ENCODE results near the gene VEGFC.

Gene VEGFC

GRCh38 chr4:176718881-176719280 lies 73.8 kb downstream of the VEGFC start:
- FAIRE-seq (no peak), DNase-seq (ENCODE audit: insufficient read length, low spot score) (no peak)

- FAIRE-seq = no peak
Observed at GRCh38 chr4:176717237-176717636, 75.5 kb downstream of the VEGFC start.

GRCh38 chr4:176709417-176709816 lies 83.3 kb downstream of the VEGFC start:
- FAIRE-seq = peak; percentile 69
- no peak for DNase-seq (ENCODE audit: insufficient read length, low spot score)

More at GRCh38 chr4:176717237-176717636, 75.5 kb downstream of the VEGFC start:
- DNase-seq (ENCODE audit: insufficient read length, low spot score) = no peak

GRCh38 chr4:176708771-176709311 lies 83.9 kb downstream of the VEGFC start:
- DNase-seq (ENCODE audit: insufficient read length, low spot score) (no peak), FAIRE-seq (no peak)

- DNase-seq (ENCODE audit: insufficient read length, low spot score) = no peak
Observed at GRCh38 chr4:176690716-176691115, 102.0 kb downstream of the VEGFC start.

GRCh38 chr4:176680668-176681180 lies 112.0 kb downstream of the VEGFC start:
- FAIRE-seq = no peak
- no peak for DNase-seq (ENCODE audit: insufficient read length, low spot score)

More at GRCh38 chr4:176690716-176691115, 102.0 kb downstream of the VEGFC start:
- FAIRE-seq = no peak

GRCh38 chr4:176676901-176677300 lies 115.8 kb downstream of the VEGFC start:
- FAIRE-seq (no peak), DNase-seq (ENCODE audit: insufficient read length, low spot score) (no peak)

- DNase-seq (ENCODE audit: insufficient read length, low spot score) = no peak
- FAIRE-seq = no peak
Observed at GRCh38 chr4:176675810-176676209, 116.9 kb downstream of the VEGFC start.

- DNase-seq (ENCODE audit: insufficient read length, low spot score) (no peak), FAIRE-seq (no peak)
Observed at GRCh38 chr4:176671532-176671931, 121.2 kb downstream of the VEGFC start.

GRCh38 chr4:176668324-176668723 lies 124.4 kb downstream of the VEGFC start:
- FAIRE-seq (no peak), DNase-seq (ENCODE audit: insufficient read length, low spot score) (no peak)

- FAIRE-seq (no peak), DNase-seq (ENCODE audit: insufficient read length, low spot score) (no peak)
Observed at GRCh38 chr4:176664964-176665363, 127.8 kb downstream of the VEGFC start.

GRCh38 chr4:176660561-176660960 lies 132.2 kb downstream of the VEGFC start:
- FAIRE-seq (no peak), DNase-seq (ENCODE audit: insufficient read length, low spot score) (peak; percentile 32)

GRCh38 chr4:176656108-176656507 lies 136.6 kb downstream of the VEGFC start:
- FAIRE-seq (no peak), DNase-seq (ENCODE audit: insufficient read length, low spot score) (no peak)

GRCh38 chr4:176654565-176655216 lies 138.0 kb downstream of the VEGFC start:
- FAIRE-seq (no peak), DNase-seq (ENCODE audit: insufficient read length, low spot score) (no peak)

GRCh38 chr4:176653401-176654220 lies 139.1 kb downstream of the VEGFC start:
- FAIRE-seq = no peak
- DNase-seq (ENCODE audit: insufficient read length, low spot score) = no peak

- FAIRE-seq (no peak), DNase-seq (ENCODE audit: insufficient read length, low spot score) (no peak)
Observed at GRCh38 chr4:176646311-176646710, 146.4 kb downstream of the VEGFC start.

- FAIRE-seq (no peak), DNase-seq (ENCODE audit: insufficient read length, low spot score) (no peak)
Observed at GRCh38 chr4:176645246-176645960, 147.3 kb downstream of the VEGFC start.

GRCh38 chr4:176642472-176642871 lies 150.2 kb downstream of the VEGFC start:
- DNase-seq (ENCODE audit: insufficient read length, low spot score) (no peak), FAIRE-seq (no peak)

GRCh38 chr4:176641237-176641636 lies 151.5 kb downstream of the VEGFC start:
- DNase-seq (ENCODE audit: insufficient read length, low spot score) (no peak), FAIRE-seq (peak; percentile 4)

GRCh38 chr4:176638992-176639391 lies 153.7 kb downstream of the VEGFC start:
- DNase-seq (ENCODE audit: insufficient read length, low spot score) (no peak), FAIRE-seq (no peak)

GRCh38 chr4:176636292-176636691 lies 156.4 kb downstream of the VEGFC start:
- FAIRE-seq = no peak
- no peak for DNase-seq (ENCODE audit: insufficient read length, low spot score)
